ENCODE data around the gene KL. TPM values are rescaled to one million over a fixed set of nuclear protein-coding genes. Genes with fewer than 3 reads are reported as not detected.

Gene KL
- total and polyA plus RNA-seq, 4 donors: 1.7 to 8.5 (median 2.5) TPM

GRCh38 chr13:33015241-33015668 lies 968 bp upstream of the KL start:
- H3K4me1 ChIP-seq (ENCODE audit: control insufficient read depth, insufficient read depth, low read length): peaks cover 16% of the 10 kb centered on the region
- 32% methylated on average over 4 of the region's 8 CpGs for WGBS (ENCODE audit: insufficient coverage)
- H3K27me3 ChIP-seq (ENCODE audit: control insufficient read depth, insufficient read depth, low read length): peaks cover 28% of the 10 kb centered on the region
- no peaks in the 10 kb centered on the region for H3K36me3 ChIP-seq (ENCODE audit: control insufficient read depth, insufficient read depth, low read length)
- DNase-seq (ENCODE audit: low read depth in 4 of 6, low spot score in 6 of 6): peak in 2 of 6 donors; percentile 14 to 18
- peak overlapping the region; percentile 57 for H3K27ac ChIP-seq (ENCODE audit: low read depth, low read length)
- no peak overlapping the region for H3K4me3 ChIP-seq (ENCODE audit: low read depth, low read length)
- no peaks in the 10 kb centered on the region for H3K9me3 ChIP-seq (ENCODE audit: control insufficient read depth, insufficient read depth, low read length)

- WGBS (ENCODE audit: insufficient coverage): 2% methylated on average over 52 of the region's 52 CpGs
- Histone ChIP-seq H3K9me3 (ENCODE audit: control insufficient read depth, insufficient read depth, low read length) (no peaks in the 10 kb centered on the region), H3K4me1 (ENCODE audit: control insufficient read depth, insufficient read depth, low read length) (peaks cover 16% of the 10 kb centered on the region), H3K27ac (ENCODE audit: low read depth, low read length) (peak overlapping the region; percentile 57), H3K4me3 (ENCODE audit: low read depth, low read length) (peak overlapping the region; percentile 26), H3K36me3 (ENCODE audit: control insufficient read depth, insufficient read depth, low read length) (no peaks in the 10 kb centered on the region), H3K27me3 (ENCODE audit: control insufficient read depth, insufficient read depth, low read length) (peaks cover 32% of the 10 kb centered on the region)
- DNase-seq (ENCODE audit: low read depth in 4 of 6, low spot score in 6 of 6): peak in 2 of 6 donors; percentile 22 to 35
Observed at GRCh38 chr13:33015791-33016323, 366 bp upstream of the KL start.

GRCh38 chr13:33017323-33017929 lies 1.2 kb downstream of the KL start:
- peaks cover 16% of the 10 kb centered on the region for H3K4me1 ChIP-seq (ENCODE audit: control insufficient read depth, insufficient read depth, low read length)
- 25% methylated on average over 14 of the region's 15 CpGs for whole genome bisulfite sequencing (ENCODE audit: insufficient coverage)
- no peaks in the 10 kb centered on the region for H3K9me3 ChIP-seq (ENCODE audit: control insufficient read depth, insufficient read depth, low read length)
- H3K27me3 ChIP-seq (ENCODE audit: control insufficient read depth, insufficient read depth, low read length): peaks cover 32% of the 10 kb centered on the region
- H3K36me3 ChIP-seq (ENCODE audit: control insufficient read depth, insufficient read depth, low read length): no peaks in the 10 kb centered on the region
- H3K4me3 ChIP-seq (ENCODE audit: low read depth, low read length): peak overlapping the region; percentile 48
- peak overlapping the region; percentile 73 for H3K27ac ChIP-seq (ENCODE audit: low read depth, low read length)
- peak in 2 of 6 donors; percentile 56 to 72 for DNase-seq (ENCODE audit: low read depth in 4 of 6, low spot score in 6 of 6)

GRCh38 chr13:33018886-33019285 lies 2.7 kb downstream of the KL start:
- Histone ChIP-seq H3K4me1 (ENCODE audit: control insufficient read depth, insufficient read depth, low read length) (peaks cover 16% of the 10 kb centered on the region), H3K27ac (ENCODE audit: low read depth, low read length) (no peak overlapping the region), H3K4me3 (ENCODE audit: low read depth, low read length) (no peak overlapping the region), H3K27me3 (ENCODE audit: control insufficient read depth, insufficient read depth, low read length) (peaks cover 32% of the 10 kb centered on the region), H3K36me3 (ENCODE audit: control insufficient read depth, insufficient read depth, low read length) (no peaks in the 10 kb centered on the region), H3K9me3 (ENCODE audit: control insufficient read depth, insufficient read depth, low read length) (no peaks in the 10 kb centered on the region)
- no CpG with 5 or more reads among the region's 2 CpGs for WGBS (ENCODE audit: insufficient coverage)
- DNase-seq (ENCODE audit: low read depth in 4 of 6, low spot score in 6 of 6): no peak

- no peaks in the 10 kb centered on the region for H3K36me3 ChIP-seq (ENCODE audit: control insufficient read depth, insufficient read depth, low read length)
- H3K4me3 ChIP-seq (ENCODE audit: low read depth, low read length): no peak overlapping the region
- H3K27ac ChIP-seq (ENCODE audit: low read depth, low read length): no peak overlapping the region
- WGBS (ENCODE audit: insufficient coverage): no CpG with 5 or more reads among the region's 2 CpGs
- no peaks in the 10 kb centered on the region for H3K4me1 ChIP-seq (ENCODE audit: control insufficient read depth, insufficient read depth, low read length)
- H3K27me3 ChIP-seq (ENCODE audit: control insufficient read depth, insufficient read depth, low read length): peaks cover 6% of the 10 kb centered on the region
- no peak for DNase-seq (ENCODE audit: low read depth in 4 of 6, low spot score in 6 of 6)
- no peaks in the 10 kb centered on the region for H3K9me3 ChIP-seq (ENCODE audit: control insufficient read depth, insufficient read depth, low read length)
Observed at GRCh38 chr13:33022986-33023385, 6.8 kb downstream of the KL start.

GRCh38 chr13:33025220-33025744 lies 9.1 kb downstream of the KL start:
- no peaks in the 10 kb centered on the region for H3K36me3 ChIP-seq (ENCODE audit: control insufficient read depth, insufficient read depth, low read length)
- H3K4me1 ChIP-seq (ENCODE audit: control insufficient read depth, insufficient read depth, low read length): no peaks in the 10 kb centered on the region
- H3K27ac ChIP-seq (ENCODE audit: low read depth, low read length): no peak overlapping the region
- no peak for DNase-seq (ENCODE audit: low read depth in 4 of 6, low spot score in 6 of 6)
- WGBS (ENCODE audit: insufficient coverage): 68% methylated on average over 4 of the region's 4 CpGs
- H3K27me3 ChIP-seq (ENCODE audit: control insufficient read depth, insufficient read depth, low read length): peaks cover 4% of the 10 kb centered on the region
- H3K9me3 ChIP-seq (ENCODE audit: control insufficient read depth, insufficient read depth, low read length): no peaks in the 10 kb centered on the region
- H3K4me3 ChIP-seq (ENCODE audit: low read depth, low read length): no peak overlapping the region

- Histone ChIP-seq H3K4me3 (ENCODE audit: low read depth, low read length) (no peak overlapping the region), H3K27ac (ENCODE audit: low read depth, low read length) (no peak overlapping the region), H3K9me3 (ENCODE audit: control insufficient read depth, insufficient read depth, low read length) (no peaks in the 10 kb centered on the region), H3K4me1 (ENCODE audit: control insufficient read depth, insufficient read depth, low read length) (no peaks in the 10 kb centered on the region), H3K27me3 (ENCODE audit: control insufficient read depth, insufficient read depth, low read length) (no peaks in the 10 kb centered on the region), H3K36me3 (ENCODE audit: control insufficient read depth, insufficient read depth, low read length) (no peaks in the 10 kb centered on the region)
- DNase-seq (ENCODE audit: low read depth in 4 of 6, low spot score in 6 of 6): no peak
- 96% methylated on average over 8 of the region's 9 CpGs for WGBS (ENCODE audit: insufficient coverage)
Observed at GRCh38 chr13:33026489-33027152, 10.4 kb downstream of the KL start.

GRCh38 chr13:33028620-33029019 lies 12.4 kb downstream of the KL start:
- H3K9me3 ChIP-seq (ENCODE audit: control insufficient read depth, insufficient read depth, low read length): no peaks in the 10 kb centered on the region
- H3K27me3 ChIP-seq (ENCODE audit: control insufficient read depth, insufficient read depth, low read length): no peaks in the 10 kb centered on the region
- WGBS (ENCODE audit: insufficient coverage): no CpG with 5 or more reads among the region's 2 CpGs
- H3K27ac ChIP-seq (ENCODE audit: low read depth, low read length): no peak overlapping the region
- no peaks in the 10 kb centered on the region for H3K4me1 ChIP-seq (ENCODE audit: control insufficient read depth, insufficient read depth, low read length)
- H3K36me3 ChIP-seq (ENCODE audit: control insufficient read depth, insufficient read depth, low read length): no peaks in the 10 kb centered on the region
- no peak for DNase-seq (ENCODE audit: low read depth in 4 of 6, low spot score in 6 of 6)
- H3K4me3 ChIP-seq (ENCODE audit: low read depth, low read length): no peak overlapping the region

- no peaks in the 10 kb centered on the region for H3K36me3 ChIP-seq (ENCODE audit: control insufficient read depth, insufficient read depth, low read length)
- no peak for DNase-seq (ENCODE audit: low read depth in 4 of 6, low spot score in 6 of 6)
- no CpG with 5 or more reads among the region's 4 CpGs for WGBS (ENCODE audit: insufficient coverage)
- no peaks in the 10 kb centered on the region for H3K4me1 ChIP-seq (ENCODE audit: control insufficient read depth, insufficient read depth, low read length)
- H3K4me3 ChIP-seq (ENCODE audit: low read depth, low read length): no peak overlapping the region
- no peaks in the 10 kb centered on the region for H3K27me3 ChIP-seq (ENCODE audit: control insufficient read depth, insufficient read depth, low read length)
- no peak overlapping the region for H3K27ac ChIP-seq (ENCODE audit: low read depth, low read length)
- no peaks in the 10 kb centered on the region for H3K9me3 ChIP-seq (ENCODE audit: control insufficient read depth, insufficient read depth, low read length)
Observed at GRCh38 chr13:33031277-33031676, 15.1 kb downstream of the KL start.
